Islet precursor cell (in vitro differentiated cells): Measurements from ENCODE around the gene ITPR1.
"Not testable (repeated sequence)": the region's sequence is repeated elsewhere in the genome, so short reads cannot be mapped to it uniquely, and the experiment has no call there.

Source experiments
- DNase-seq: peaks from one replicate; pipeline ENCODE4 v3.0.0-alpha.2; 2018

The ITPR1 gene

GRCh38 chr3:4748701-4749378 is 255.7 kb downstream of the ITPR1 start:
- DNase-seq = no peak

- DNase-seq = no peak
These were observed 256.4 kb downstream of the ITPR1 start for GRCh38 chr3:4749567-4750002.

GRCh38 chr3:4750306-4750968 is 257.3 kb downstream of the ITPR1 start:
- peak; percentile 63 for DNase-seq

GRCh38 chr3:4751029-4751501 is 257.9 kb downstream of the ITPR1 start:
- no peak for DNase-seq

GRCh38 chr3:4751502-4752101 is 258.5 kb downstream of the ITPR1 start:
- DNase-seq = no peak

GRCh38 chr3:4752201-4753072 is 259.3 kb downstream of the ITPR1 start:
- DNase-seq = no peak

GRCh38 chr3:4753073-4753691 is 260.0 kb downstream of the ITPR1 start:
- DNase-seq = no peak

- no peak for DNase-seq
These were observed 261.3 kb downstream of the ITPR1 start for GRCh38 chr3:4754180-4755086.

GRCh38 chr3:4755566-4755965 is 262.4 kb downstream of the ITPR1 start:
- no peak for DNase-seq

GRCh38 chr3:4756057-4756775 is 263.1 kb downstream of the ITPR1 start:
- DNase-seq = no peak

GRCh38 chr3:4756855-4757574 is 263.9 kb downstream of the ITPR1 start:
- no peak for DNase-seq

- DNase-seq = no peak
These were observed 264.6 kb downstream of the ITPR1 start for GRCh38 chr3:4757575-4758248.

GRCh38 chr3:4758249-4758860 is 265.2 kb downstream of the ITPR1 start:
- DNase-seq = no peak

GRCh38 chr3:4758957-4759656 is 266.0 kb downstream of the ITPR1 start:
- no peak for DNase-seq

GRCh38 chr3:4759689-4760312 is 266.7 kb downstream of the ITPR1 start:
- no peak for DNase-seq

- DNase-seq = no peak
These were observed 268.6 kb downstream of the ITPR1 start for GRCh38 chr3:4761759-4762158.

GRCh38 chr3:4762481-4763230 is 269.5 kb downstream of the ITPR1 start:
- not testable (repeated sequence) for DNase-seq
